Activated CD4-positive, alpha-beta T cell treated with anti-CD3 and anti-CD28 coated beads for 36 hours (primary cell): ENCODE results near the gene GABRG3. TPM values are rescaled to one million over a fixed set of nuclear protein-coding genes. Genes with fewer than 3 reads are reported as not detected.

Source experiments
- ATAC-seq: fragments of 200-7000 bp; cut with Tn5 transposase; one replicate; pipeline ENCODE4 v1.10.0; 2021; ENCODE audit warnings: mild to moderate bottlenecking, moderate library complexity
- CTCF ChIA-PET: fragments of 350-600 bp; sonication (Branson Sonifier 250); formaldehyde crosslinking; loops from one replicate; lab custom pipeline; 2021; ENCODE audit warnings: antibody characterized with exemption; lab: Charles Lee
- POLR2A ChIA-PET: fragments of 350-600 bp; sonication (Branson Sonifier 250); formaldehyde crosslinking; loops from one replicate; lab custom pipeline; 2021; ENCODE audit warnings: antibody characterized with exemption, inconsistent platforms; lab: Charles Lee
- DNase-seq: peaks from one replicate; pipeline ENCODE4 v3.0.0-alpha.2; 2020
- H3K27ac Mint-ChIP-seq: one replicate; pipeline ENCODE4 v1.8.0; 2021; ENCODE audit warnings: mixed read lengths
- H3K27me3 Mint-ChIP-seq: one replicate; pipeline ENCODE4 v1.8.0; 2021; ENCODE audit warnings: mixed read lengths
- H3K36me3 Mint-ChIP-seq: one replicate; pipeline ENCODE4 v1.8.0; 2021; ENCODE audit warnings: low read depth, mixed read lengths
- H3K4me1 Mint-ChIP-seq: one replicate; pipeline ENCODE4 v1.8.0; 2021; ENCODE audit warnings: mixed read lengths
- H3K4me3 Mint-ChIP-seq: one replicate; pipeline ENCODE4 v1.8.0; 2021; ENCODE audit warnings: mild to moderate bottlenecking, moderate library complexity, mixed read lengths
- H3K9me3 Mint-ChIP-seq: one replicate; pipeline ENCODE4 v1.8.0; 2021; ENCODE audit warnings: low read depth, mixed read lengths
- intact Hi-C, 2 experiments: fragments of 100-400 bp; cut with DNase I in 1 of 2; cut with micrococcal nuclease in 1 of 2; formaldehyde crosslinking; loops; one replicate each; pipeline versions ENCODE4 v1.14.2 to v1.15.1; 2022 to 2024; cut with DNase I, micrococcal nuclease
- total RNA-seq, 2 experiments: library from RNA; stranded (reverse); gene quantifications; one replicate each; pipeline ENCODE4 v1.2.3, GENCODE V29; 2021

GABRG3 gene
- total RNA-seq, 2 experiments from 2014 or later = not detected

DNA sequence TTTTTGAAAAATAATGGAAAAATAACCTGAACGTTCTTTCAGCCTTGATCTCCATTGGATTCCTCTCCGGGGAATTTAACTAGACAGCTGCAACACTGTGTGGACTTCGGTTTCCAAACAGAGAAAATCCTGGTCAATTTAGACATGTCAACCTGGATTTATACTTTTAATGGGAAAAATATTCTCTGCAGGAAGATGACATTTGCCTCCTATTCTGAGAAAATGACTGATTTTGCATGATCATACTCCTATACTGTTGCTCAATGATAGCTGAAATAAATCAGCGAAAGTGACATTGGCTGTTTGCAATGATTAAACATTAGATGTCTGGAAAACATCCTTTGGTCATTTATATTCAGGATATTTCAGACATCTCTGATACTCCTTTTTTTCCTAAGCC lies 94.8 kb downstream of the GABRG3 start:
- ChIA-PET CTCF (no interaction called here), POLR2A (no interaction called here)
- H3K27me3 Mint-ChIP-seq = no peaks in the 10 kb centered on the region
- intact Hi-C loops = no loop called here
- no peak for DNase-seq
- no peak for ATAC-seq
- H3K4me1 Mint-ChIP-seq = no peaks in the 10 kb centered on the region
- no peak overlapping the region for H3K4me3 Mint-ChIP-seq
- peaks cover 30% of the 10 kb centered on the region for H3K9me3 Mint-ChIP-seq
- H3K36me3 Mint-ChIP-seq = no peaks in the 10 kb centered on the region
- no peak overlapping the region for H3K27ac Mint-ChIP-seq

DNA sequence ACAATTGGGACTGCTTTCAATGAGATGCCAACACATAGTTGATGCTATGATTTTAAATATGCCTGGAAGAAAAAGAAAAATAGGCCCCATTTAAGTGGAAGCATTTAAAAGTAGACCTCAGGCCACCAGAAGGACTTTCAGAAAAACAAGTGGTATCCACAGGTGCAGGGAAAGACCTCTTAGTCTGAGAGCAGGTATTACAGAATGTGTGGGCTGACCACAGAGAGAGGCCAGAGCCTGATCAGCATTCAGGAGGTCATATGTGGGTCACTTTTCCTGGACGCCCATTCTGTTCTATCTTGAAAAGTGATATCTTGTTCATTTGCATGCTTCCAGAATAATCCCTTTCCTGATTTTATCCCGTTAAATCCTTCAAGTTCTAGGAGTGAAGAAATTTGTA lies 95.5 kb downstream of the GABRG3 start:
- no peaks in the 10 kb centered on the region for H3K36me3 Mint-ChIP-seq
- no peaks in the 10 kb centered on the region for H3K27me3 Mint-ChIP-seq
- H3K4me1 Mint-ChIP-seq = no peaks in the 10 kb centered on the region
- ATAC-seq = no peak
- H3K27ac Mint-ChIP-seq = no peak overlapping the region
- H3K4me3 Mint-ChIP-seq = no peak overlapping the region
- DNase-seq = no peak
- intact Hi-C loops = no loop called here
- POLR2A ChIA-PET = no interaction called here
- CTCF ChIA-PET = no interaction called here
- H3K9me3 Mint-ChIP-seq = peaks cover 30% of the 10 kb centered on the region

DNA sequence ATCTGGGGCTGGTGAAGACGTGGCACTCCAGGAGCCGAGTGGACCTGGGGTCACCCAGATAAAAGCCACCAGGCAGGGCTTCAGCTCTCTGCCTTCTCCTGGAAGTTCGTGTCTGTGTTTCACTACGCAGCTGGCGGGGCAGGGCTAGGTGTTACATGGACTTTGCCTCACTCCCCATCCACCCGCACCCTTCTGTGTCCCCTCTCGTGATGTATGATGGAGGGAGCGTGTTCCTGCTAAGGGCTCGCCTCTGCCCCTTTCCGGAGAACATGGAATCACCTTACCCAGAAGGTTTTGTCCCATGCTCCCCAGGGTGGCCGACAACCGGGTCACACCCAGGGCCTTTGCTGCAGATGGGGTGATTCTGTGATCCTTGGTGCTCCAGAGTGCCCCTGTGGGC lies 96.2 kb downstream of the GABRG3 start:
- H3K27ac Mint-ChIP-seq = no peak overlapping the region
- POLR2A ChIA-PET = no interaction called here
- no peak overlapping the region for H3K4me3 Mint-ChIP-seq
- ATAC-seq = no peak
- intact Hi-C loops = no loop called here
- no peaks in the 10 kb centered on the region for H3K36me3 Mint-ChIP-seq
- CTCF ChIA-PET = interaction anchor here (1.6 kb wide), 1 partner anchor 8 kb away, joined by 7 read pairs; no protein-coding TSS in a partner anchor
- no peak for DNase-seq
- peaks cover 30% of the 10 kb centered on the region for H3K9me3 Mint-ChIP-seq
- no peaks in the 10 kb centered on the region for H3K4me1 Mint-ChIP-seq
- H3K27me3 Mint-ChIP-seq = no peaks in the 10 kb centered on the region

DNA sequence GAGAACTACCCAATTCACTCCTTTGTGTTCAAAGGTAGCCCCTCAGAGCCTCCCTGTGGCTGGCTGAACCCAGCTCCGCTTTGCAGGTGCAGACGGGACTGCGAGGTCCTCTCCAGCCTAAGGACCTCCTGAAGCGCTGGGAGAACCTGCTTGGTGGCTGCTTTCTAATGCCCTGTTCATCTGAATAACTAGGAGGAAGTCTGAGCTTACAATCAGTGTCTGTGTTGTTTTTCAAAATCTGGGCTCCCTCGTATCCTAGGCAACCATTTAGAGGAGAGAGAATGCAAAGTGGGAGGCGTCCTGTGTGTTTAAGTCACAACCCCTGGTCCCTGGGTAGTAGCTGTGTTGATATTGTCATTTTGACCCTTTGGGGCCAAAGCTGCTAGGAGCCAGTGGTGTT lies 99.9 kb downstream of the GABRG3 start:
- no peaks in the 10 kb centered on the region for H3K27me3 Mint-ChIP-seq
- ATAC-seq (no peak), DNase-seq (no peak)
- H3K4me3 Mint-ChIP-seq = no peak overlapping the region
- ChIA-PET CTCF (interaction anchor here (2.2 kb wide), 1 partner anchor 11 kb away, joined by 6 read pairs; no protein-coding TSS in a partner anchor), POLR2A (no interaction called here)
- intact Hi-C loops = no loop called here
- no peak overlapping the region for H3K27ac Mint-ChIP-seq
- no peaks in the 10 kb centered on the region for H3K36me3 Mint-ChIP-seq
- H3K9me3 Mint-ChIP-seq = peaks cover 31% of the 10 kb centered on the region
- H3K4me1 Mint-ChIP-seq = no peaks in the 10 kb centered on the region

DNA sequence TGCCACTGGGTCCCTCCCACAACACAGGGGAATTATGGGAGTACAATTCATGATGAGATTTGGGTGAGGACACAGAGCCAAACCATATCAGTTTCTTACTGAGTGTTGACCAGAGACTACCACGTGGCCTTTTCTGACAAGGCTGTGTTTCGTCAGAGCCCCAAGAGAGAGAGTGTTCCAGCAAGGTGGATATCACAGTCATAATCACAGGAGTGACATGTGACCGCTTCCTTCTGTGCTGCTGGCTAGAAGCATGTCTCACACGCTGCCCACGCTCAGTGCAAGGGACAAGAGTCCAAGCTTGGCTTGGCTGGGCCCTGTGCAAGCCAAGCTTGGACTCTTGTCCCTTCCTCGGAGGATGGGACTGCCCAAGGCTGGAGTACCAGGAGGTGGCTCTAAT lies 103.2 kb downstream of the GABRG3 start:
- ATAC-seq (no peak), DNase-seq (no peak)
- Mint-ChIP-seq H3K4me1 (no peaks in the 10 kb centered on the region), H3K4me3 (no peak overlapping the region), H3K27me3 (no peaks in the 10 kb centered on the region), H3K36me3 (no peaks in the 10 kb centered on the region), H3K27ac (no peak overlapping the region), H3K9me3 (peaks cover 8% of the 10 kb centered on the region)
- intact Hi-C loops = no loop called here
- POLR2A ChIA-PET = no interaction called here
- CTCF ChIA-PET = no interaction called here

DNA sequence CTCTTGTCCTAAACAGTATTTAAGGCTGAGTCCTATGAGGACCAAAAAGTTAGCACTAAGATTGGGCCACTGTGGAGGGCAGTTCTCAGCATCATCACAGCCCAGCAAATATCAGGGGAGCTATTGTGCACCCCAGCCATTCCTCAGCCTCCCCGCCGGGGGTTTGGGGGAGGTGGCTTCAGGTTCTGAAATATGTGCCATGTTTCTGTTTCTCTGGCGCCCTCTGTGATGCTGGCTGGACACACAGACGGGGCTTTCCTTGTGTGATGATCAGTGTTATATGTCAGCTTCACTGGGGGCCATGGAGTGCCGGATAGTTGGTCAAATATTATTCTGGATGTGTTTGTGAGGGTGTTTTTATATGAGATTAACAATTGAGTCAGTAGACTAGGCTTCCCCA lies 106.8 kb downstream of the GABRG3 start:
- ATAC-seq = no peak
- ChIA-PET CTCF (no interaction called here), POLR2A (no interaction called here)
- Mint-ChIP-seq H3K27me3 (no peaks in the 10 kb centered on the region), H3K36me3 (no peaks in the 10 kb centered on the region), H3K4me3 (no peak overlapping the region), H3K27ac (no peak overlapping the region), H3K4me1 (no peaks in the 10 kb centered on the region), H3K9me3 (no peaks in the 10 kb centered on the region)
- DNase-seq = no peak
- intact Hi-C loops = no loop called here

DNA sequence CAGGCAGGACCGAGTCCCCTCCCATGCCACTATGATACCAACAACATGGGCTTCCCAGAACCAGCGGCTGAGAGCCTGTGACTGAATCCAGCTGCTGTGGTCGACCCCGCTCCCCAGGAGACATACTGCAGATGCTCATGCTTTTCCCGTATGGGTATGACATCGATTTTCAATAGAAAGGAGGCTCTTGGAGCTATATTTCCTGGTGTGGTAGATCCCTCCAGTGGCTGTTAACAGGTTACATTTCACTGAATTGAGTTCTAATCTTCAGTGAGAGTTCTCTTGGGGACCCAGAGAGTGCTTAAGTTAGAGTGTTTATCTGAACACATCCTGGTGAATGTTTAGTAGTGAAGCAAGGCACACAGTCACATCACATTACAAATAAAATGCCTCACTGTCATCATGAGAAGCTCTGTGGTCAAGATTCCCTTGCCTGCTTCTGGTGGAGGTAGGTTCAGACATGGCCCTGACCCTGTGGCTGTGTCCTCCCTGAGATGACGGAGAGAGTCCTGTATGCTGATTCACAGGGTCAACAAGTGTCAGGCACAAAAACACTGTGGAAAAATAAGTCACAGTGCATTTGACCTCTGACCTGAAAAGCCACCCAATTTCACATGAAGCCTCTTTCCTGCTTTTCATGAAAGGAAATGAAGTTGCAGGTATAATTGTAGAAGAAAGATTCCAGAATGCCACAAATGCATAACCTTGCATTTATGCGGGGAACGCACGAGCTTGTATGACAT lies 110.9 kb downstream of the GABRG3 start:
- Mint-ChIP-seq H3K36me3 (no peaks in the 10 kb centered on the region), H3K4me1 (no peaks in the 10 kb centered on the region), H3K27ac (no peak overlapping the region), H3K27me3 (no peaks in the 10 kb centered on the region), H3K4me3 (no peak overlapping the region), H3K9me3 (no peaks in the 10 kb centered on the region)
- intact Hi-C loops = no loop called here
- CTCF ChIA-PET = interaction anchor here (0.6 kb wide), 1 partner anchor 111 kb away, joined by 3 read pairs; the partner anchor contains the start of gene GABRG3
- ATAC-seq (no peak), DNase-seq (no peak)
- POLR2A ChIA-PET = no interaction called here

DNA sequence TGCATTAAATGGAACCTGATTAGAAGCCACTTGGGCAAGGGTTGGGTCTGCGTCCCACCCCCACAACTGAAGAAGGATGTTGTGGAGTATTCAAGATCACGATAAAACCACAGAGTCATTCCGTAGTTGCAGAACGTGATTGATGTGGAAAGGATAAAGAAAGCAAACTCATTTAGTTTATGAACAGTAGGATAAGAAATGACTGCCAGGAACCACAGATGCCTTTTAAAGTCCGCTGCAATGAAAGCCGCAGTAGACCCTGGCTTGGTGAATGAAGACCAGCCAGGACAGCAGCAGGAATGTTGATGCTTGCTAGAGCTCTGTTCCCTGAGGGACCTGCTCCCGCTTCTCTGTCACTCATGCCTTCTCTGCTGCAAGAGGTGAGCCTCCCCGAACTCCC lies 111.5 kb downstream of the GABRG3 start:
- POLR2A ChIA-PET = no interaction called here
- DNase-seq (no peak), ATAC-seq (no peak)
- H3K4me1 Mint-ChIP-seq = no peaks in the 10 kb centered on the region
- intact Hi-C loops = no loop called here
- CTCF ChIA-PET = interaction anchor here (0.6 kb wide), 1 partner anchor 111 kb away, joined by 3 read pairs; the partner anchor contains the start of gene GABRG3
- no peak overlapping the region for H3K27ac Mint-ChIP-seq
- no peaks in the 10 kb centered on the region for H3K27me3 Mint-ChIP-seq
- H3K36me3 Mint-ChIP-seq = no peaks in the 10 kb centered on the region
- H3K4me3 Mint-ChIP-seq = no peak overlapping the region
- no peaks in the 10 kb centered on the region for H3K9me3 Mint-ChIP-seq

DNA sequence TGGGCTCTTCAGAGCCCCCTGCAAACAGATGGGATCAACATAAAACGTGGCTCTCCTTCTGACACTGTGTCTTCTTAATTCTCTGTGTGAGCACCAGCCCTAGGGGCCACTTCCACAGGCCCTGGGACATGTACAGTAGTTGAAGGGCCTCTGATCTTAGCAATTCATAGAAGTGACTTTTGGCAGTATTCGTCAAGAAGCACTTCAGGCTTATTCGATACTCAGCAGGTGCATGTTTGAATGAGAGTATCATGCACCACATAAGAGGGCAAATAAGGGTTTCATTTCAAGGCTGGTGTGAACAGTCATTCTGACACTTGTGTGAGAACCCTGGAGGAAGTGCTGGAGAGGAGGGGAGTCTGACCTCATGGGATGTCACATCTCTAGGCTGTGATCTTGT lies 113.9 kb downstream of the GABRG3 start:
- Mint-ChIP-seq H3K9me3 (peaks cover 11% of the 10 kb centered on the region), H3K27me3 (no peaks in the 10 kb centered on the region), H3K36me3 (no peaks in the 10 kb centered on the region), H3K4me1 (no peaks in the 10 kb centered on the region), H3K27ac (no peak overlapping the region), H3K4me3 (no peak overlapping the region)
- CTCF ChIA-PET = no interaction called here
- ATAC-seq (no peak), DNase-seq (no peak)
- POLR2A ChIA-PET = no interaction called here
- intact Hi-C loops = no loop called here

DNA sequence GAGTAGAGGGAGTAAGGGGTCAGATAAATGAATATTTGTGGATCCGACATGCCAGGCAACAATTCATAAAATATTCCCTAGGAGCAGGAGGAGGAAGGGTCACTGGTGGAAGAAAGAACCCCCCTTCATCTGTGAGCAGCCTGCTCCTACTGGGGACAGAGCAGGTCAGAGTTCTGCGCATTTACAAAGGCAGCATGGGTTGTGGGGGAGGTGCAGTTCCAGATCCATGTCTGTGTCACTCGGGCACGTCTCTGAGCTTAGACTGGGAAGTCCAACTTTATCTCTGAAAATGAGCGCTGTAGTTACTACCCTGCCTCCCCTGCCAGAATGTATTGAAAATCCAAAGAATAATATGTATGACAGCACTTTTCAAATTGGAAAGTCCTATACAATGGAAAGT lies 115.2 kb downstream of the GABRG3 start:
- intact Hi-C loops = no loop called here
- H3K4me3 Mint-ChIP-seq = no peak overlapping the region
- no peaks in the 10 kb centered on the region for H3K27me3 Mint-ChIP-seq
- H3K4me1 Mint-ChIP-seq = no peaks in the 10 kb centered on the region
- H3K9me3 Mint-ChIP-seq = peaks cover 14% of the 10 kb centered on the region
- no peak overlapping the region for H3K27ac Mint-ChIP-seq
- no peaks in the 10 kb centered on the region for H3K36me3 Mint-ChIP-seq
- ChIA-PET POLR2A (no interaction called here), CTCF (no interaction called here)
- DNase-seq (no peak), ATAC-seq (no peak)

DNA sequence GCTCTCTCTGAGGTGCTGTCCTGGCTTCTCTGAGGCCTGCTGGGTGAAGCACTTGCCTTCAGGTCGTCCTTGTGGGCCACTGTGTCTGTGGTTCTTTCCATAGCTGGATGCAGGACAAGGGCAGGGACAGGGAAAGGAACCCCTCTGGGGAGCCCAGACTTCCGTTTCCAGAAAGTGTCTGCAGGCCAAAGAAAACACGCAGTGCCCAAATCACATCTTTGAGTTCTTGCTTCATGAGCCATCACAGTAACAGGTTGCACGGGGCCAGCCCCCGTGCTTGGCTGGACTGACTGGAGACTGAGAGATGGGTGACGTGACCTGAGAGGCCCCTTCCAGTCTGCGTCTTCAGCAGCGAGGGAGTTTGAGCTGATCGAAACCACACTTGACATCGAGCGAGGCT lies 115.8 kb downstream of the GABRG3 start:
- POLR2A ChIA-PET = no interaction called here
- Mint-ChIP-seq H3K27me3 (no peaks in the 10 kb centered on the region), H3K27ac (no peak overlapping the region)

DNA sequence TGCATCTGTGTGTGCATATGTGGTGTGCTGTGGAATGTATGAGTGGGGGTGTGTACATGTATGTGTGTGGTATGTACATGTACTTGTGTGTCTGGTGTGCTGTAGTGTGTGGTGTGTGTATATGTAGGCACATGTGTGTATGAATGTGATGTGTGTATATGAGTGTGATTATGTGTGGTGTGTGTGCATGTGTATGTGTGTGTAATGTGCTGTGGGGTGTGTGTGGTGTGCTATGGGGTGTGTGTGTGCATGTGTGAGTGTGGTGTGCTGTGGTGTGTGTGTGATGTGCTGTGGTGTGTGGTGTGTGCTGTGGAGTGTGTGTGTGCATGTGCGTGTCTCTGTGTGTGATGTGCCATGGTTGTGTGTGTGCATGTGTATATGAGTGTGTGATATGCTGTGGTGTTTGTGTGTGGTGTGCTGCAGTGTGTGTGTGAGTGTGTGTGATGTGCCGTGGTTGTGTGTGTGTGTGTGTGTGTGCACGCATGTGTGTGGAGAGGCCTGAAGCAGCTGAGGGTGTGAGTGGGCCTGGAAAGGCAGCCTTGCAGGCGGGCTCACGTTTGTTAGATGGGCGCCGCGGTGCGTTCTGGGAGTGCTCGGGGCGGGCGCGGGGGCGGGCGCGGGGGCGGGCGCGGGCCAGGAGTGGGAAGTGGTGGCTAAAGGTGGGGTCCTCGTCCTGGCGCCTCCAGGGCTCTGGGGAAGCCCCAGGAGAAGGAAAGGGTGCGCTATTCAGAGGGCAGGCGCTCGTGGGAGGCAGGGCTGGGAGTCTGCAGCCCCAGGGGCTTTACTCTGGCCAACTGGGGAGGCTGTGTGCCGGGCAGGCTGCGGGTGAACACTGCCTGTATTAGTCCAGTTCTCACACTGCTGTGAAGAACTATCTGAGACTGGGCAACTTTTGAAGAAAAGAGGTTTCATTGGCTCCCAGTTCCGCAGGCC lies 116.9 kb downstream of the GABRG3 start:
- Mint-ChIP-seq H3K4me3 (no peak overlapping the region), H3K27ac (no peak overlapping the region), H3K27me3 (no peaks in the 10 kb centered on the region), H3K36me3 (no peaks in the 10 kb centered on the region), H3K9me3 (peaks cover 19% of the 10 kb centered on the region), H3K4me1 (no peaks in the 10 kb centered on the region)
- ATAC-seq (no peak), DNase-seq (no peak)
- intact Hi-C loops = no loop called here
- POLR2A ChIA-PET = no interaction called here
- CTCF ChIA-PET = no interaction called here

More for the DNA sequence above, 115.8 kb downstream of the GABRG3 start:
- DNase-seq = no peak
- no peak for ATAC-seq
- Mint-ChIP-seq H3K36me3 (no peaks in the 10 kb centered on the region), H3K4me1 (no peaks in the 10 kb centered on the region), H3K9me3 (peaks cover 15% of the 10 kb centered on the region), H3K4me3 (no peak overlapping the region)
- intact Hi-C loops = no loop called here
- CTCF ChIA-PET = no interaction called here
